ENCODE data around the gene RNF224.

The RNF224 gene

DNA sequence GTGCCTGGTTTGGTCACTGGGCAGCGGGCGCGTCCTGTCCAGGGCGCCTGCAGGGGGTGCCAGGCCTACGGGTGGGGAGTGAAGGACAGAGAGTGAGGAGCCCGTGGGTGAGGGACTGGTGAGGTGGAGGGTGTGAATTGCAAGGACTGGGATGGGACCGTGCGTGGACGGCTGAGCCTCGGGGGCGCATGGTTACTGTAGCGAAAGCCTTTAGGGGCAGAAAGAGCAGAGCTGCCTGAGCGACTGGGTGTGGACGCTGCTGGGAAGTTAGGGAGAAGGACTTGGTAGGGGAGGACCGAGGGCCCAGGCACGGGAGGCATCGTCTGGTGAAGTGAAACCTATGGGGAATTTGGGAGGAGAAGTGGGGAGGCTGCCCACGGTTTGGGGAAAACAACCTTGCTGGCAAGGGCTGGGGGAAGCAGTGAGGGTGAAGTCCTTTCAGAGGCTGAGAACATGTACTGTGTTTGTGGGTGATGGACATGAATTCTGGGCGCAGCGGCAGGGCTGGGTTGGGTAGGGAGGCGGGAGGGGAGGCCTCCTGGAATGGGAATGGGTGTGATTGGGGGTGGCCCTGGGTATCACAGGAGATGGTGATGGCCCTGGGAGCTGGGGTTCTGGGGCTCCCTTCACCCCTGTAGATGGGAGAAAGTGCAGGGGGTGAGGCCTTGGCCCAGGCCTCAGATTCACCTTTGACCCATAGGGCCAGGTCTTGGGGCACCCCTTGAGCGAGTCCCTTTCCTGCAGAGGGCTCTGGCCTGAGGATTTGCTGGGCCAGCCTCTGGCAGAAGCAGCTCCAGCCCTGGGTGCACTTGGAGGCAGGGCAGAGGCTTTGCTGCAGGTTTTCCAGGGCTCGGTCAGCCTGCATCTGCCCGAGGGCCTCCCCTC lies 48.5 kb downstream of the RNF224 start:
- FAIRE-seq (no peak), DNase-seq (ENCODE audit: insufficient read length, low spot score) (no peak)
- no peak for TF ChIP-seq POLR2A (IDR thresholded peaks at IDR 0.05; ENCODE audit: low read depth, low read length)

DNA sequence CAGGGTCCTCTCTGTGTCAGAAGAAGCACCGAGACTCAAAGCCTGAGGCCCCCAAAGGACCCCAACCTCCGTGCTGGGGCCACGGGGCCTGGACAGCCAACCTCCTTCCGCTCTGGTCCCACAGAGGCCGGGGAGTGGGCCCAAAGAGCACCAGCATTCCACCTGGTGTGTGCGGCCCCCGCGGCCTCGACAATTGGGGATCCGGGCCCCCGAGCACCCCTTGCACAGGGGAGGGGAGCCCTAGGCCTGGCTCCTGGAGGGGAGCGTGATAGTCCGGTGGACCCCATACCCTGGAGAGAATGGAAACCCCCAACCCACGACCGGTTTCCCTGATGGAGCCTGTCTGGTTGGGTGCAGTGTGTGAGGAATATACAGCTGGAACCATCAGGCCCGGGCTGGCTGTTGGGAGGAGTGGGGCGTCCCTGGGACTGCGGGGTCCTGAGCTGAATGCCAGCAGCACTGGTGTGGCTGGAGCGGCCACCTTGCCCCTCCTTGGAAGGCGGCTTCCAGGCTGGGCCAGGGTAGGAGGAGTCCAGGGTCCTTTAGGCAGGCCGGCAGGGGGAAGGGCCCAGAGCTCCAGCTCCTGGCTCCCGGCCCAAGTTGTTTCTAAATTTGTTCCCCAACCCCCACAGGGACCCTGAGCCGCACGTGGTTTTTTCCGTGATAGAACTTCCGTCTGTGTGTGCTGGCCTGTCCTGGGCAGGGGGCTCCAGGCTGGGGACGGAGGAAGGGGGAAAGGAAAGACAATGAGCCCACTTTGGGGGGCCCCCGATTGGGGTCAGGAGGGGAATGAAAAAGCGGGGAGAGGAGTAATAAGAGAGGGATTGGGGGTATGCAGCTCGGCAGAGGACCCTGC lies 49.4 kb downstream of the RNF224 start:
- DNase-seq (ENCODE audit: insufficient read length, low spot score), result no peak
- no peak for TF ChIP-seq POLR2A (IDR thresholded peaks at IDR 0.05; ENCODE audit: low read depth, low read length)
- FAIRE-seq, result no peak

DNA sequence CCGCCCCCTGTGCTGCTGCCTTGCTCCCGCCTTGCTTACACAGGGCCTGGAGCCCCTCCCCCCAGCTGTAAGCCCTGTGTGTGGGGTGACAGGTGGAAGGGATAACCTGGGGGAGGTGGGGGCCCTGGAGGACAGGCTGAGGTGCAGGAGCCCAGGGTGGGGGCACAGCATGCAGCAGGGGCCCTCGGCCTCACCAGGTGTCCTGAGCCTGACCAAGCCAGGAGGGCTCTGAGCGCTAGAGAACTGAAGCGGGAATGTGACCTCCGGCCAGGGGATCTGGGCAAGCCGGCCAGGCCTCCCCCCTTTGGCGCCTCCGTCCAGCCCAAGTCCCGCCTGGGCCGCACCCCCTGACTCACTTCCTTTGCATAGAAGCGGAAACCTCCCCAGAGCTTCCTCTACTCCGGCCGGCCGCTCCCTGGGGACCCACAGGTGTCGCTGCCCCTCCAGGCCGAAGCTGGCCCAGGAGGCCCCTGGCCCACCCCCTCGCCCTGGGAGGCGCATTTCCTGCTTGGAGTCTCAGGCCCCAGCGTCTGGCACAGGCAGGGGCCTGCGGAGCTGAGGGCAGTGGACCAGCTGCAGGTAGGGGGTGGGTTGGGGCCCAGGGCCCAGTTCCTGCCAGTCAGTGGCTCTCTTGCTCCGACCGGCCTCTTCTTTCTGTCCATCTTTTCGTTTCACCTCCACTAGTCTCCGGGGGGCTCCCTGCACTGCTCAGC lies 50.2 kb downstream of the RNF224 start, which contains the start of gene TOR4A:
TSS of gene TOR4A (plus strand) at position 398 of the 713 bp plus-strand sequence. CDS start 964 bp downstream, outside the sequence.
- FAIRE-seq (no peak), DNase-seq (ENCODE audit: insufficient read length, low spot score) (peak; percentile 96)
- 0 out of 2 replicates have a peak, but pooled peaks have one; percentile 7 for TF ChIP-seq POLR2A (IDR thresholded peaks at IDR 0.05; ENCODE audit: low read depth, low read length)

DNA sequence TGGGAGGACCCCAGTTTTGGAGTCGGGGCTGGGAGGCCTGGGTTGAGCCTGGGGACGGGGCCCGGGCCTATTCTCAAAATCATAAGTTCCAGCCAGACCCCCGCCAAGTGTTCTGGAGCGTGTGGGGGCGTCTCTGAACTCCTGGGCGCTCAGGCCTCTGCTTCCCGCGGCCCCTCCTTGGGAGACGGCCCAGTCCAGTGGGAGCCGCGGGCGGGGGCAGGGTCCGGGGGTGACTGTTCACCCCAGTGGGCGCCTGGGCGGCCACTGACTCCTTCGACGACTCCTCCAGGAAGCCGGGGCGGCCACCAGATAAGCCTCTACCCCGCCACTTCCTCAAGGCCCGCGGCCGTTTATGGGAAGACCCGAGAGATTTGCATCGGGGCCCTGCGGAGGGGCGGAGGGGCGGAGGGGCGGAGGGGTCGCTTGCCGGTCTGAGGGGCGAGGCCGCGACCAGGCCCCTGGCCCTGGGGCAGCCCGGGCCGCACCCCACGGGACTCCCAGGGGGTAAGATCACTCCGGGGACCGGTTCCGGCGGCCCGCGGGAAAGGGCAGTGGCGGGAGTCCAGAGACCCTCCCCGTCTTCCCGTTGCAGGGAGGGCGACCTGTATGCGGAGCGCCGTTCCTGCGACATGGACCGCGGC lies 50.9 kb downstream of the RNF224 start:
- FAIRE-seq, result no peak
- DNase-seq (ENCODE audit: insufficient read length, low spot score), result no peak

More for the DNA sequence above, 50.9 kb downstream of the RNF224 start:
- TF ChIP-seq POLR2A (IDR thresholded peaks at IDR 0.05; ENCODE audit: low read depth, low read length), result no peak

Measured in H54 (cell line).